ENCODE data around the gene YPEL1. TPM values are rescaled to one million over a fixed set of nuclear protein-coding genes. Genes with fewer than 3 reads are reported as not detected.
"Not testable (repeated sequence)": the region's sequence is repeated elsewhere in the genome, so short reads cannot be mapped to it uniquely, and the experiment has no call there.

The YPEL1 gene
- total RNA-seq, 1 donor, result 2.2 TPM

GRCh38 chr22:21694795-21695429 is 40.7 kb downstream of the YPEL1 start:
- Histone ChIP-seq H2AFZ (ENCODE audit: low read length) (no peak overlapping the region), H3K9me3 (ENCODE audit: low read depth, low read length) (no peaks in the 10 kb centered on the region), H3K79me2 (ENCODE audit: insufficient read depth, low read length) (no peaks in the 10 kb centered on the region), H3K4me3 (ENCODE audit: insufficient read depth, low read length) (no peak overlapping the region), H3K27me3 (ENCODE audit: insufficient read depth, low read length) (no peaks in the 10 kb centered on the region), H4K20me1 (ENCODE audit: insufficient read depth, low read length) (no peaks in the 10 kb centered on the region), H3K4me1 (ENCODE audit: insufficient read depth, low read length) (peaks cover 18% of the 10 kb centered on the region), H3K27ac (ENCODE audit: low read depth, low read length) (no peak overlapping the region), H3K4me2 (ENCODE audit: insufficient read depth, low read length) (no peak overlapping the region), H3K36me3 (ENCODE audit: insufficient read depth, low read length) (peaks cover 19% of the 10 kb centered on the region)
- no peak for DNase-seq (ENCODE audit: insufficient read length, low spot score, missing footprints)
- TF ChIP-seq CTCF (IDR thresholded peaks at IDR 0.05; ENCODE audit: extremely low read depth, low read depth, low read length), result no peak

GRCh38 chr22:21694394-21694793 is 41.2 kb downstream of the YPEL1 start:
- Histone ChIP-seq H3K79me2 (ENCODE audit: insufficient read depth, low read length) (no peaks in the 10 kb centered on the region), H3K4me3 (ENCODE audit: insufficient read depth, low read length) (no peak overlapping the region), H3K9me3 (ENCODE audit: low read depth, low read length) (no peaks in the 10 kb centered on the region), H3K4me2 (ENCODE audit: insufficient read depth, low read length) (no peak overlapping the region), H4K20me1 (ENCODE audit: insufficient read depth, low read length) (no peaks in the 10 kb centered on the region), H2AFZ (ENCODE audit: low read length) (no peak overlapping the region), H3K27ac (ENCODE audit: low read depth, low read length) (no peak overlapping the region), H3K27me3 (ENCODE audit: insufficient read depth, low read length) (no peaks in the 10 kb centered on the region), H3K36me3 (ENCODE audit: insufficient read depth, low read length) (peaks cover 24% of the 10 kb centered on the region), H3K4me1 (ENCODE audit: insufficient read depth, low read length) (peaks cover 18% of the 10 kb centered on the region)
- TF ChIP-seq CTCF (IDR thresholded peaks at IDR 0.05; ENCODE audit: extremely low read depth, low read depth, low read length), result no peak
- DNase-seq (ENCODE audit: insufficient read length, low spot score, missing footprints), result peak; percentile 55

- TF ChIP-seq CTCF (IDR thresholded peaks at IDR 0.05; ENCODE audit: extremely low read depth, low read depth, low read length), result no peak
- Histone ChIP-seq H4K20me1 (ENCODE audit: insufficient read depth, low read length) (no peaks in the 10 kb centered on the region), H2AFZ (ENCODE audit: low read length) (no peak overlapping the region), H3K36me3 (ENCODE audit: insufficient read depth, low read length) (peaks cover 25% of the 10 kb centered on the region), H3K9me3 (ENCODE audit: low read depth, low read length) (no peaks in the 10 kb centered on the region), H3K27me3 (ENCODE audit: insufficient read depth, low read length) (no peaks in the 10 kb centered on the region), H3K79me2 (ENCODE audit: insufficient read depth, low read length) (no peaks in the 10 kb centered on the region), H3K4me3 (ENCODE audit: insufficient read depth, low read length) (no peak overlapping the region), H3K4me2 (ENCODE audit: insufficient read depth, low read length) (no peak overlapping the region), H3K27ac (ENCODE audit: low read depth, low read length) (no peak overlapping the region), H3K4me1 (ENCODE audit: insufficient read depth, low read length) (peaks cover 17% of the 10 kb centered on the region)
- peak; percentile 69 for DNase-seq (ENCODE audit: insufficient read length, low spot score, missing footprints)
Observed at GRCh38 chr22:21693999-21694341, 41.6 kb downstream of the YPEL1 start.

- Histone ChIP-seq H3K4me2 (ENCODE audit: insufficient read depth, low read length) (no peak overlapping the region), H3K27me3 (ENCODE audit: insufficient read depth, low read length) (no peaks in the 10 kb centered on the region), H3K9me3 (ENCODE audit: low read depth, low read length) (no peaks in the 10 kb centered on the region), H2AFZ (ENCODE audit: low read length) (no peak overlapping the region), H3K79me2 (ENCODE audit: insufficient read depth, low read length) (no peaks in the 10 kb centered on the region), H3K4me3 (ENCODE audit: insufficient read depth, low read length) (no peak overlapping the region), H3K4me1 (ENCODE audit: insufficient read depth, low read length) (peaks cover 12% of the 10 kb centered on the region), H3K27ac (ENCODE audit: low read depth, low read length) (no peak overlapping the region), H4K20me1 (ENCODE audit: insufficient read depth, low read length) (no peaks in the 10 kb centered on the region), H3K36me3 (ENCODE audit: insufficient read depth, low read length) (peaks cover 25% of the 10 kb centered on the region)
- no peak for TF ChIP-seq CTCF (IDR thresholded peaks at IDR 0.05; ENCODE audit: extremely low read depth, low read depth, low read length)
- DNase-seq (ENCODE audit: insufficient read length, low spot score, missing footprints), result peak; percentile 75
Observed at GRCh38 chr22:21693333-21693998, 42.1 kb downstream of the YPEL1 start.

- H3K27ac ChIP-seq (ENCODE audit: low read depth, low read length); H3K79me2 ChIP-seq (ENCODE audit: insufficient read depth, low read length); DNase-seq (ENCODE audit: insufficient read length, low spot score, missing footprints); H3K4me2 ChIP-seq (ENCODE audit: insufficient read depth, low read length); H3K9me3 ChIP-seq (ENCODE audit: low read depth, low read length); H3K4me1 ChIP-seq (ENCODE audit: insufficient read depth, low read length); H3K4me3 ChIP-seq (ENCODE audit: insufficient read depth, low read length); H4K20me1 ChIP-seq (ENCODE audit: insufficient read depth, low read length); H2AFZ ChIP-seq (ENCODE audit: low read length); H3K27me3 ChIP-seq (ENCODE audit: insufficient read depth, low read length): not testable (repeated sequence)
- H3K36me3 ChIP-seq (ENCODE audit: insufficient read depth, low read length), result peaks cover 25% of the 10 kb centered on the region
Observed at GRCh38 chr22:21692856-21693255, 42.7 kb downstream of the YPEL1 start.
